Body of pancreas (tissue), 4 donors: ENCODE measurements around the gene MCRS1. TPM values are rescaled to one million over a fixed set of nuclear protein-coding genes. Genes with fewer than 3 reads are reported as not detected.
"Not testable (repeated sequence)": the region's sequence is repeated elsewhere in the genome, so short reads cannot be mapped to it uniquely, and the experiment has no call there.

ENCODE experiments used
- ATAC-seq: fragments of 150-250 bp; one replicate; pipeline ENCODE4 v1.9.1; 2016
- DNase-seq, 4 donors: peaks; one replicate each; pipeline ENCODE4 v3.0.0-alpha.2; 2019
- H3K27ac ChIP-seq, 4 donors: fragments of 200-600 bp; sonication (generic); 1 replicate in 3 of 4; 2 replicates in 1 of 4; pipeline versions ENCODE4 v1.5.1 to v1.6.1; 2016 to 2019; ENCODE audit warnings: mild to moderate bottlenecking in 1 of 4, mixed read lengths in 1 of 4, moderate library complexity in 1 of 4
- H3K27me3 ChIP-seq, 2 donors: fragments of 200-600 bp; sonication (generic); one replicate each; pipeline ENCODE4 v1.6.0; 2016; ENCODE audit warnings: mild to moderate bottlenecking in 1 of 2
- H3K36me3 ChIP-seq, 2 donors: fragments of 200-600 bp; sonication (generic); replicated peaks in 1 of 2; 2 replicates each; pipeline ENCODE4 v1.5.1; 2016; ENCODE audit warnings: low read depth in 2 of 2; ENCODE audit not compliant: insufficient read depth in 1 of 2
- H3K4me1 ChIP-seq: fragments of 200-600 bp; sonication (generic); one replicate; pipeline ENCODE4 v1.6.0; 2016
- H3K4me3 ChIP-seq, 2 donors: fragments of 200-600 bp; sonication (generic); 1 replicate in 1 of 2; 2 replicates in 1 of 2; pipeline ENCODE4 v1.5.1; 2016 to 2019
- H3K9me3 ChIP-seq, 3 donors: fragments of 200-600 bp; sonication (generic); 1 replicate in 2 of 3; 2 replicates in 1 of 3; pipeline ENCODE4 v1.5.1; 2016
- POLR2A ChIP-seq, 3 donors: fragments of 450-650 bp; IDR thresholded peaks; one replicate each; pipeline ENCODE4 v1.6.1; 2016; ENCODE audit warnings: antibody characterized with exemption in 3 of 3, mild to moderate bottlenecking in 2 of 3
- WGBS, 2 donors: methylation state at CpG; one replicate each; pipeline ENCODE4 v1.1.5; 2017; 5-methylcytosine and 5-hydroxymethylcytosine counted together
- intact Hi-C: fragments of 100-400 bp; cut with DNase I; formaldehyde crosslinking; loops from one replicate; pipeline ENCODE4 v1.15.1; 2023
- total RNA-seq, 2 donors: library from RNA; depleted of rRNA; stranded (reverse); fragments of >200 nt; gene quantifications; one replicate each; pipeline ENCODE4 v1.1.0, GENCODE V29; 2016
- TF ChIP-seq, protein P1 (sequence below), 7 experiments: fragments of 450-650 bp in 4 of 7; fragments of 200-600 bp in 3 of 7; sonication (generic) in 3 of 7; IDR thresholded peaks; one replicate each; pipeline ENCODE4 v1.5.1; 2016 to 2019; ENCODE audit warnings: antibody characterized with exemption in 7 of 7

The MCRS1 gene, protein sequence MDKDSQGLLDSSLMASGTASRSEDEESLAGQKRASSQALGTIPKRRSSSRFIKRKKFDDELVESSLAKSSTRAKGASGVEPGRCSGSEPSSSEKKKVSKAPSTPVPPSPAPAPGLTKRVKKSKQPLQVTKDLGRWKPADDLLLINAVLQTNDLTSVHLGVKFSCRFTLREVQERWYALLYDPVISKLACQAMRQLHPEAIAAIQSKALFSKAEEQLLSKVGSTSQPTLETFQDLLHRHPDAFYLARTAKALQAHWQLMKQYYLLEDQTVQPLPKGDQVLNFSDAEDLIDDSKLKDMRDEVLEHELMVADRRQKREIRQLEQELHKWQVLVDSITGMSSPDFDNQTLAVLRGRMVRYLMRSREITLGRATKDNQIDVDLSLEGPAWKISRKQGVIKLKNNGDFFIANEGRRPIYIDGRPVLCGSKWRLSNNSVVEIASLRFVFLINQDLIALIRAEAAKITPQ
- 10 to 100 TPM; 34.2 to 49.8 TPM for total RNA-seq

DNA sequence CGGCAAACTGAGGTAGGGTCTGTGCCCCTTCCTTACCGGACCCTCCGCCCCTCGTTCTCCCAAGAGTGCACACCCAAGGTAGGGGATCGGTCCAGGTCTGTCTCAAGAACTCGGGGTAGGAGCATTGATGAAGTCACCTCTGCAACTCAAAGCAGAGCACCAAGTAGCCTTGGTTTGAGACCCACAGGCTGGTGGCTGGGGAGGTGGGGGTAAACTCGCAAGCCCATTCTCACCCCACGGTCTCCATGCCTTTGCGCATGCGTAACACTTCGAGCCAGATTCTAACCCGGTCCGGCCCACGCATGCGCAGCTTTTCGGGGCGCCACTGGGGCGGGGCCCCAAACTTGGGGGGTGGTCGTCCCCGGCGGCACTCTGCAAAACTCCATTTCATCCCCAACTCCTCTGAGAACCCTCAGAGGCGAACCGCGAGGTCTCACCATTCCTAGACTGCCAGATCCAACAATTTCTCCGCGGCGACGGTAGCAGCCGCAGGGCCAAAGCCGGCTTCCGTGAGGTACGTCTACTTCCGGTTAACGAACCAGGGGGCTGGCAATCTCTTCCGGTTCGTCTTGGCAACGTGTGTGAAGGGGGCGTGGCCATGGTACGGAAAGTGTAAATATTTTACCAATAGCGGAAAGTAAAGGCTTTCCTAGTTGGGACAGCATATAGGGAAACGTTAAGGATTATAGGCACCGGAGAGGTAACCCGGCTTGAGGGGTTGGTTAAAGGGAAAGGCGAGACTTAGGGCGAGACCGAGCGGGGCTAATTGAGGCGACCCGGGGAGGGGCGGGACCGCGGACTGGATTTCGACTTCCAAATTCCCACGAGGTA is at the start of gene MCRS1:
Gene MCRS1, minus strand, starts transcription at position 532 of the 831 bp plus-strand sequence. CDS start 1,411 bp downstream, outside the sequence.
- intact Hi-C loops = no loop called here
- peak within 1 kb of the TSS; percentile 53 to 86 (median 78) for H3K27ac ChIP-seq
- ATAC-seq = peak; percentile 94

DNA sequence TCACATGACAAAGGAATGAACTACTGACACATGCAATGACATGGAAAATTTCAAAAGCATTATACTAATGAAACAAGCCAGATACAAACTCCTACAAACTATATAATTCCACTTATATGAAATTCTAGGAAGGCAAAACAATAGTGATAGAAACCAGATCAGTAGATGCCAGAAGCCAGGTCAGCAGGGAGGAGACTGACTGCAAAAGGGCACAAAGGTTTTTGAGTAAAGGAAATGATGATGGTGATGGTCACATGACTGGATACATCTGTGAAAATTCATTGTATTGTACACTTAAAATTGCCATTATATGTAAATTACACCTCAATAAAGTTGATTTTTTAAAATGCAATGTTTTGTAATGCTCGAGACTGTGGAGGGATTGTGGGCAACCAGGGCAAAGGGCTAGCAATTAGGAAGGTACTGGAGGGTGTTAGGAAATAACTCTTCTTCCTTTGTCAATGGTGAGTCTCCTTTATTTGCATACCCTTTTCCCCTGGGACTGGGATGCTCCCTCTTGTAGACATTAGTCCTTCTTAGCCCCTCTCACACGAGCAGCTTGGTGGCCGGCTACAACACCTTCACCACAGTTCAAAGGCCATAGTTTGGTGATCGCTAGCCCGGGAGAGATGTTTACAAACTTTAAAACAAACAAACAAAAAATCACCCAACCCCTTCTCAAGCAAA is 48.7 kb upstream of the MCRS1 start:
- DNase-seq = no peak
- no peaks in the 10 kb centered on the region for H3K9me3 ChIP-seq
- no peak overlapping the region for H3K27ac ChIP-seq
- H3K27me3 ChIP-seq = no peaks in the 10 kb centered on the region
- no peak for ATAC-seq
- H3K4me3 ChIP-seq = no peak overlapping the region
- 66 to 82% methylated on average over 5 of the region's 5 CpGs for WGBS, 2 donors
- H3K4me1 ChIP-seq = peaks cover 3% of the 10 kb centered on the region
- intact Hi-C loops = no loop called here
- TF ChIP-seq POLR2A (IDR thresholded peaks at IDR 0.05) = no peak
- TF ChIP-seq, protein P1, sequence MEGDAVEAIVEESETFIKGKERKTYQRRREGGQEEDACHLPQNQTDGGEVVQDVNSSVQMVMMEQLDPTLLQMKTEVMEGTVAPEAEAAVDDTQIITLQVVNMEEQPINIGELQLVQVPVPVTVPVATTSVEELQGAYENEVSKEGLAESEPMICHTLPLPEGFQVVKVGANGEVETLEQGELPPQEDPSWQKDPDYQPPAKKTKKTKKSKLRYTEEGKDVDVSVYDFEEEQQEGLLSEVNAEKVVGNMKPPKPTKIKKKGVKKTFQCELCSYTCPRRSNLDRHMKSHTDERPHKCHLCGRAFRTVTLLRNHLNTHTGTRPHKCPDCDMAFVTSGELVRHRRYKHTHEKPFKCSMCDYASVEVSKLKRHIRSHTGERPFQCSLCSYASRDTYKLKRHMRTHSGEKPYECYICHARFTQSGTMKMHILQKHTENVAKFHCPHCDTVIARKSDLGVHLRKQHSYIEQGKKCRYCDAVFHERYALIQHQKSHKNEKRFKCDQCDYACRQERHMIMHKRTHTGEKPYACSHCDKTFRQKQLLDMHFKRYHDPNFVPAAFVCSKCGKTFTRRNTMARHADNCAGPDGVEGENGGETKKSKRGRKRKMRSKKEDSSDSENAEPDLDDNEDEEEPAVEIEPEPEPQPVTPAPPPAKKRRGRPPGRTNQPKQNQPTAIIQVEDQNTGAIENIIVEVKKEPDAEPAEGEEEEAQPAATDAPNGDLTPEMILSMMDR (IDR thresholded peaks at IDR 0.05) = no peak
- no peaks in the 10 kb centered on the region for H3K36me3 ChIP-seq

More for the DNA sequence above, at the start of gene MCRS1:
- WGBS, 2 donors = 0% methylated on average over 34 to 54 of the region's 54 CpGs
- no peaks in the 10 kb centered on the region for H3K27me3 ChIP-seq
- peaks cover under 1 to 9% of the 10 kb centered on the region in 2 donors for H3K36me3 ChIP-seq
- H3K4me3 ChIP-seq = peak within 1 kb of the TSS; percentile 46 to 94
- no peaks in the 10 kb centered on the region for H3K9me3 ChIP-seq
- peaks cover 25% of the 10 kb centered on the region for H3K4me1 ChIP-seq
- TF ChIP-seq, protein P1 (IDR thresholded peaks at IDR 0.05) = no peak
- peak; percentile 30 to 82 (median 79) for TF ChIP-seq POLR2A (IDR thresholded peaks at IDR 0.05)
- DNase-seq = peak; percentile 90 to 93 (median 93)

DNA sequence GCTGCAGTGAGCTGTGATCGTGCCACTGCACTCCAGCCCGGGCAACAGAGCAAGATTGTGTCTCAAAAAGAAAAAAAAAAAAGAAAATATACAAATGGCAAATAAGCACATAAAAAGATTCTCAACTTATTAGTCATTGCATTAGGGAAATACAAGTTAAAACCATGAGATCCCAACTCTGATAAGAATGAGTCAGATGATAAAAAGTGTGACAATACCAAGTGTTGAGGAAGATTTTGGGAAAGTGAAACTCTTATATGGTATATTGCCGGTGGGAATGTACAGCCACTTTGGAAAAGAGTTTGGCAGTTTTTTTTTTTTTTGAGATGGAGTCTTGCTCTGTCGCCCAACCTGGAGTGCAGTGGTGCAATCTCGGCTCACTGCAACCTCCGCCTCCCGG is 47.8 kb upstream of the MCRS1 start:
- intact Hi-C loops = no loop called here
- no peak for DNase-seq
- Histone ChIP-seq H3K27ac (no peak overlapping the region), H3K27me3 (no peaks in the 10 kb centered on the region), H3K9me3 (no peaks in the 10 kb centered on the region), H3K4me3 (no peak overlapping the region), H3K4me1 (no peaks in the 10 kb centered on the region), H3K36me3 (no peaks in the 10 kb centered on the region)
- TF ChIP-seq, protein P1 (IDR thresholded peaks at IDR 0.05) = no peak
- TF ChIP-seq POLR2A (IDR thresholded peaks at IDR 0.05) = no peak
- ATAC-seq = no peak
- WGBS, 2 donors = 96% methylated on average over 7 of the region's 7 CpGs

DNA sequence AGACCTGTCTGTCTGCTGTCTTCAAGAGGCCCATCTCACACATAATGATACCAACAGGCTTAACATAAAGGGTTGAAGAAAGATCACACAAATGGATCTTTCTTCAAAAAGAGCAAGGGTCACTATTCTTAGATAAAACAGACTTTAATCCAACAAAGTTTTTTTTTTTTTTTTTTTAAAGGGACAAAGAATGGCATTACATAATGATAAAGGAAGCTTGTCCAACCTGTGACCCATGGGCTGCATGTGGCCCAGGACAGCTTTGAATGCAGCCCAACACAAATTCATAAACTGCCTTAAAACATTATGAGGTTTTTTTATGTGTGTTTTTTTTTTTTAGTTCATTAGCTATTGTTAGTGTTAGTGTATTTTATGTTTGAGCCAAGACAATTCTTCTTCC is 44.3 kb upstream of the MCRS1 start:
- no peaks in the 10 kb centered on the region for H3K36me3 ChIP-seq
- H3K4me1 ChIP-seq = no peaks in the 10 kb centered on the region
- no peak for ATAC-seq
- H3K27ac ChIP-seq = no peak overlapping the region
- no peak for DNase-seq
- no peak overlapping the region for H3K4me3 ChIP-seq
- no peaks in the 10 kb centered on the region for H3K27me3 ChIP-seq
- intact Hi-C loops = no loop called here
- TF ChIP-seq POLR2A (IDR thresholded peaks at IDR 0.05) = no peak
- TF ChIP-seq, protein P1 (IDR thresholded peaks at IDR 0.05) = no peak
- H3K9me3 ChIP-seq = no peaks in the 10 kb centered on the region

DNA sequence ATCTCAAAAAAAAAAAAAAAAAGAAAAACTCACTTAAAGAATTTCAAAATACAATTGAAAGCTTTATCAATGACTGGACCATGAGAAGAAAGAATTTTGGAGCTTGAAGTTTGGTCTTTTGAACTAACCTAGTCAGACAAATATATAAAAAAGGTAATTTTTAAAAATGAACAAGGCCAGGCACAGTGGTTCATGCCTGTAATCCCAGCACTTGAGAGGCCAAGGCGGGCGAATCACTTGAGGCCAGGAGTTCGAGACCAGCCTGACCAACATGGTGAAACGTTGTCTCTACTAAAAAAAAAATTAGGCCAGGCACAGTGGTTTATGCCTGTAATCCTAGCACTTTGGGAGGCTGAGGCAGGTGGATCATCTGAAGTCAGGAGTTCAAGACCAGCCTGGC is 42.8 kb upstream of the MCRS1 start:
- WGBS, 2 donors = 92 to 98% methylated on average over 4 of the region's 4 CpGs
- H3K36me3 ChIP-seq, H3K9me3 ChIP-seq, H3K4me1 ChIP-seq, H3K4me3 ChIP-seq, intact Hi-C loops, ATAC-seq, H3K27me3 ChIP-seq, H3K27ac ChIP-seq, DNase-seq: not testable (repeated sequence)
